ENCODE measurements around the gene MLX.

Gene MLX

DNA sequence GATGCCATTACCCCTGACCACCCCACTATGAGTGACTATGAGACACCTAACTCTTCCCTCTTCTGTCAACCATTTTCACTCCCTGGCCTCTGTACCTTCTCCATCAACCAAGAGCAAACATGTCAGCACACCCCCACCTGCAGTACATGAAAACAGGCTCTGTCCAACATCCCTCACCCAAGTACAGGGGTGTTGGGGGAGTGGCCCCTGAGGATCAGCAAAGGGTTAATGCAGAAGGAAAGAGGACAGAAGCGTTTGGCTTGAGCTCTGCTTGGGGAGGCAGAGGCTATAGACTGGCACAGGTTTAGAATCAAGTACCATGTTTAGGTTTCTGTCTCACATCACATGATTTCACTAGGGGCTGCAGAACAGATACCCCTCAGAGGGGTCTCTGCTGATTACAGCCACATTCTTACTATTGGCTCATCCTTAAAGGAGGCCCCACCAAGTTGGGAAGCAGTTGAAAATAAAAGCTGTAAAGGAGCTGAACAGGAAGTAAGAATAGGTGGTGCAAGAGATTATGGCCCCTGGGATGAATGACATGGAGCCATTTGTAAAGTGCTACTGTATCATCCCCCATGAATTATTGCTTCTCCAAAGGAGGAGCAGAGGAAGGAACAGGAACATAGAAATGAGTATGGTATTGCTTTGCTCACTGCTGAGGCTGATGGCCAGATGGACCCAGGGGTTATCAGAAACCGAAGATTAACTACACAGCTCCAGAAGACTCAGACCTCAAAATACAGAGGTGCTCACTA lies 13.1 kb downstream of the MLX start:
- peaks cover 33% of the 10 kb centered on the region for H3K36me3 ChIP-seq (ENCODE audit: control insufficient read depth, insufficient read depth, low read length)

DNA sequence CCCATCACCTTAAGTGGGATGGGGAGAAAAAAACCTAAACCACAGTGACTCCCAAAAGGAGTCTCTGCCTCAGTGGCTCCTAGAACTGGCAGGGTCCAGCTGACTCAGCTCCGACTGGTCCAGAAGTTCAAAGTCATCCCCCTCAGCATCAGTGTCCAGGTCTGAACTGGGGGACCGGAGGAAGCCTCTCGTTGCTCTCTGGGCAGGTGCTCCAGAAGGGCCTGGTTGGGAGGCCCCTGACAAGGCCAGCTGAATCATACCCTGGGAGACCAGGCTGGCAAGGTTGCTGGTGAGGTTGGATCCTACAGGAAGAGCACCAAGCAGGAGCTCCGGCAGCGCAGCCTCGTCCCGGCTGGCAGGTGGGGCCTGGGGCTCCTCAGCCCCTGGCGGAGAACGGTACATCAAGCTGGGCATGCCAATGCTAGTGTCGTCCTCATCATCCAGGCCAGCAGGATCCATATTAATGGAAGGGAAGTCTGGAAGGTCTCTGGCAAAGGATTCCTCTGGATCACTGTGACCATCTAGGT lies 14.9 kb downstream of the MLX start:
- Histone ChIP-seq H3K4me1 (ENCODE audit: control insufficient read depth, insufficient read depth, low read length) (peaks cover under 1% of the 10 kb centered on the region), H3K27ac (ENCODE audit: insufficient read depth, low read depth, low read length, poor library complexity, severe bottlenecking) (no peak overlapping the region), H3K36me3 (ENCODE audit: control insufficient read depth, insufficient read depth, low read length) (peaks cover 48% of the 10 kb centered on the region), H3K27me3 (ENCODE audit: control insufficient read depth, insufficient read depth, low read length, poor library complexity, severe bottlenecking) (no peaks in the 10 kb centered on the region), H3K4me3 (ENCODE audit: insufficient read depth, low read depth, low read length) (no peak overlapping the region), H3K9me3 (ENCODE audit: control insufficient read depth, low read length) (no peaks in the 10 kb centered on the region)
- 96% methylated on average over 10 of the region's 10 CpGs for WGBS, 2 experiments

More for the DNA sequence above, 13.1 kb downstream of the MLX start:
- H3K27me3 ChIP-seq (ENCODE audit: control insufficient read depth, insufficient read depth, low read length, poor library complexity, severe bottlenecking) = no peaks in the 10 kb centered on the region
- 74 to 92% methylated on average over 2 of the region's 2 CpGs for WGBS, 2 experiments
- no peaks in the 10 kb centered on the region for H3K9me3 ChIP-seq (ENCODE audit: control insufficient read depth, low read length)
- no peak overlapping the region for H3K4me3 ChIP-seq (ENCODE audit: insufficient read depth, low read depth, low read length)
- H3K4me1 ChIP-seq (ENCODE audit: control insufficient read depth, insufficient read depth, low read length) = peaks cover 10% of the 10 kb centered on the region
- no peak overlapping the region for H3K27ac ChIP-seq (ENCODE audit: insufficient read depth, low read depth, low read length, poor library complexity, severe bottlenecking)

DNA sequence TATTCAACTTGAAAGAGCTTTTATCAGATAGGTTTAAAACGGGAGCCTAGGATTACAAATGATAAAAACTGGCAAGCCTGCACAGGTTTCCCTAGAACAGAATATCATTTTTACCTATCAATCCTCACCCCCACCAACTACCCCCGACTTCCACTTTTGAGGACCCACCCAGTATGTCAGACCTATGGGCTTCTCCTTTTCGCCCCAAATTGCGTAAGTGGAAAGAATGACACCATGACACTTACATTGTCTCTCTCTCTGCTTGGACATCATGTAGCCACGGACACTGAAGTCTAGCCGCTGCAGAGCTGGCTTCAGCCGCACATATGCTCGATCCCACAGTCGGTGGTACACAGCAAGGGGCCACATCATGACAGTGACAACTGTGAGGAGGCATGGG lies 18.0 kb downstream of the MLX start:
- no peak overlapping the region for H3K4me3 ChIP-seq (ENCODE audit: insufficient read depth, low read depth, low read length)
- no peak overlapping the region for H3K27ac ChIP-seq (ENCODE audit: insufficient read depth, low read depth, low read length, poor library complexity, severe bottlenecking)
- H3K9me3 ChIP-seq (ENCODE audit: control insufficient read depth, low read length) = no peaks in the 10 kb centered on the region
- H3K4me1 ChIP-seq (ENCODE audit: control insufficient read depth, insufficient read depth, low read length) = no peaks in the 10 kb centered on the region
- no peaks in the 10 kb centered on the region for H3K27me3 ChIP-seq (ENCODE audit: control insufficient read depth, insufficient read depth, low read length, poor library complexity, severe bottlenecking)
- 96 to 97% methylated on average over 8 of the region's 9 CpGs for WGBS, 2 experiments
- H3K36me3 ChIP-seq (ENCODE audit: control insufficient read depth, insufficient read depth, low read length) = peaks cover 51% of the 10 kb centered on the region

GRCh38 chr17:42585353-42585752 lies 18.5 kb downstream of the MLX start:
- Histone ChIP-seq H3K27me3 (ENCODE audit: control insufficient read depth, insufficient read depth, low read length, poor library complexity, severe bottlenecking) (no peaks in the 10 kb centered on the region), H3K36me3 (ENCODE audit: control insufficient read depth, insufficient read depth, low read length) (peaks cover 51% of the 10 kb centered on the region), H3K9me3 (ENCODE audit: control insufficient read depth, low read length) (no peaks in the 10 kb centered on the region), H3K27ac (ENCODE audit: insufficient read depth, low read depth, low read length, poor library complexity, severe bottlenecking) (no peak overlapping the region), H3K4me1 (ENCODE audit: control insufficient read depth, insufficient read depth, low read length) (no peaks in the 10 kb centered on the region), H3K4me3 (ENCODE audit: insufficient read depth, low read depth, low read length) (no peak overlapping the region)
- WGBS, 2 experiments = 100% methylated on average over 1 of the region's 1 CpG

- H3K9me3 ChIP-seq (ENCODE audit: control insufficient read depth, low read length) = no peaks in the 10 kb centered on the region
- H3K27me3 ChIP-seq (ENCODE audit: control insufficient read depth, insufficient read depth, low read length, poor library complexity, severe bottlenecking) = no peaks in the 10 kb centered on the region
- peaks cover 46% of the 10 kb centered on the region for H3K36me3 ChIP-seq (ENCODE audit: control insufficient read depth, insufficient read depth, low read length)
- H3K27ac ChIP-seq (ENCODE audit: insufficient read depth, low read depth, low read length, poor library complexity, severe bottlenecking) = no peak overlapping the region
- H3K4me1 ChIP-seq (ENCODE audit: control insufficient read depth, insufficient read depth, low read length) = no peaks in the 10 kb centered on the region
- no peak overlapping the region for H3K4me3 ChIP-seq (ENCODE audit: insufficient read depth, low read depth, low read length)
- WGBS, 2 experiments = 93 to 95% methylated on average over 7 of the region's 7 CpGs
These were observed 19.8 kb downstream of the MLX start for GRCh38 chr17:42586514-42587230.

GRCh38 chr17:42590886-42591285 lies 24.0 kb downstream of the MLX start:
- 94 to 100% methylated on average over 2 of the region's 2 CpGs for WGBS, 2 experiments
- peaks cover 12% of the 10 kb centered on the region for H3K36me3 ChIP-seq (ENCODE audit: control insufficient read depth, insufficient read depth, low read length)
- H3K27ac ChIP-seq (ENCODE audit: insufficient read depth, low read depth, low read length, poor library complexity, severe bottlenecking) = no peak overlapping the region
- no peaks in the 10 kb centered on the region for H3K27me3 ChIP-seq (ENCODE audit: control insufficient read depth, insufficient read depth, low read length, poor library complexity, severe bottlenecking)
- H3K4me1 ChIP-seq (ENCODE audit: control insufficient read depth, insufficient read depth, low read length) = no peaks in the 10 kb centered on the region
- H3K4me3 ChIP-seq (ENCODE audit: insufficient read depth, low read depth, low read length) = no peak overlapping the region
- no peaks in the 10 kb centered on the region for H3K9me3 ChIP-seq (ENCODE audit: control insufficient read depth, low read length)

DNA sequence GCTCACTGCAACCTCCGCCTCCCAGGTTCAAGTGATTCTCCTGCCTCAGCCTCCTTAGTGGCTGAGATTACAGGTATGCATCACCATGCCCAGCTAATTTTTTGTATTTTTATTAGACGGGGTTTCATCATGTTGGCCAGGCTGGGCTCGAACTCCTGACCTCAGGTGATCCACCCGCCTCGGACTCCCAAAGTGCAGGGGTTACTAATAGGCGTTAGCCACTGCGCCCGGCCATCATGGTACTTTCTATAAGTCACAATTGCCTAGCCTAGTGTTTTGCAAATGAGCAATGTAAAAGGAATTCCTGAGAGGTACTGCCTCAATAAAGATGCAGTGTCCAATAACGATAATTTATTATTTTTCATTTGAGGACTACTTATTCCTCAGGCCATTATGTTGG lies 24.5 kb downstream of the MLX start:
- Histone ChIP-seq H3K9me3 (ENCODE audit: control insufficient read depth, low read length) (no peaks in the 10 kb centered on the region), H3K27ac (ENCODE audit: insufficient read depth, low read depth, low read length, poor library complexity, severe bottlenecking) (no peak overlapping the region), H3K27me3 (ENCODE audit: control insufficient read depth, insufficient read depth, low read length, poor library complexity, severe bottlenecking) (no peaks in the 10 kb centered on the region), H3K4me1 (ENCODE audit: control insufficient read depth, insufficient read depth, low read length) (no peaks in the 10 kb centered on the region), H3K4me3 (ENCODE audit: insufficient read depth, low read depth, low read length) (no peak overlapping the region), H3K36me3 (ENCODE audit: control insufficient read depth, insufficient read depth, low read length) (peaks cover 7% of the 10 kb centered on the region)
- WGBS, 2 experiments = 93 to 95% methylated on average over 9 of the region's 9 CpGs

- Histone ChIP-seq H3K27ac (ENCODE audit: insufficient read depth, low read depth, low read length, poor library complexity, severe bottlenecking) (no peak overlapping the region), H3K4me1 (ENCODE audit: control insufficient read depth, insufficient read depth, low read length) (no peaks in the 10 kb centered on the region), H3K9me3 (ENCODE audit: control insufficient read depth, low read length) (no peaks in the 10 kb centered on the region), H3K4me3 (ENCODE audit: insufficient read depth, low read depth, low read length) (no peak overlapping the region), H3K27me3 (ENCODE audit: control insufficient read depth, insufficient read depth, low read length, poor library complexity, severe bottlenecking) (no peaks in the 10 kb centered on the region), H3K36me3 (ENCODE audit: control insufficient read depth, insufficient read depth, low read length) (no peaks in the 10 kb centered on the region)
- 90 to 98% methylated on average over 2 of the region's 3 CpGs for WGBS, 2 experiments
These were observed 29.5 kb downstream of the MLX start for GRCh38 chr17:42596386-42596785.

DNA sequence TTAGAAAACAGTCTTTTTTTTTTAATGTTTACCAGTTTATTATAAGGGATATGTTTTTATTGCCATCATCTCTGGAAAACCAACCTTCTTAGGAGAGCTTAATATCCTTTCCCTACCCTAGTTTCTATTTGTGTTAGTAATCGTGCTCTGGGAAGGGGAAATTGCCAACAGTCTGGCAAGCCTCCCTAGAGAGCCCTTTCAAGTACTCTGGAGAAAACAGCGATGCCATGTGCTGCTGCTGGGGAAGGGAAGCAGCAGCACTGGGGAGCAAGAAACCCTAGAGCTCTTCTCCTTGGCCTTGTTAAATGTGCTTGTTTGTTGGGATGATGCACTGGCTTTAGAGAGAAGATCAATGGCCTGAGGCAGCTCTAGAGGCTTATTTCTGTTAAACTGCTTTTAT lies 32.0 kb downstream of the MLX start:
- Histone ChIP-seq H3K4me3 (ENCODE audit: insufficient read depth, low read depth, low read length) (no peak overlapping the region), H3K4me1 (ENCODE audit: control insufficient read depth, insufficient read depth, low read length) (no peaks in the 10 kb centered on the region), H3K9me3 (ENCODE audit: control insufficient read depth, low read length) (no peaks in the 10 kb centered on the region), H3K27me3 (ENCODE audit: control insufficient read depth, insufficient read depth, low read length, poor library complexity, severe bottlenecking) (no peaks in the 10 kb centered on the region), H3K36me3 (ENCODE audit: control insufficient read depth, insufficient read depth, low read length) (no peaks in the 10 kb centered on the region), H3K27ac (ENCODE audit: insufficient read depth, low read depth, low read length, poor library complexity, severe bottlenecking) (no peak overlapping the region)
- 96 to 97% methylated on average over 2 of the region's 2 CpGs for WGBS, 2 experiments

DNA sequence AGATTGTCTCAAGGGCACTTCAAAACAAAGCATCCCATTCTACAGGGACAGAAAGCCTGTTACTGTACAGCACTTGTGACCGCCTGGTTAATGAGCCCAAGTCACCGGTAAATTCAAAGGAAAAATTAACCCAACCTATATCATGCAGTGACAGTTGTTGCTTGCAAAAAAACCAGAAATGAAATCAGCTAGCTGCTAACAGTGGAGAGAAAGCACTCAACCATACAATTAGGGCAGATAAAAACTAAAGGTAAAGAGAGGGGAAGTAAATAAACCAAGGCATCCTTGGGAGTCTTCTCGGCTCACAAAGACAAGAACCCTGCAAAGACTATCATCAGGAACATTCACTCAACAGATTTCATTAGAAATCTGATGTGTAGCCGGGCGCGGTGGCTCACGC lies 36.4 kb downstream of the MLX start:
- no peaks in the 10 kb centered on the region for H3K9me3 ChIP-seq (ENCODE audit: control insufficient read depth, low read length)
- WGBS, 2 experiments = 90 to 96% methylated on average over 7 of the region's 7 CpGs
- H3K27me3 ChIP-seq (ENCODE audit: control insufficient read depth, insufficient read depth, low read length, poor library complexity, severe bottlenecking) = no peaks in the 10 kb centered on the region
- no peak overlapping the region for H3K4me3 ChIP-seq (ENCODE audit: insufficient read depth, low read depth, low read length)
- H3K36me3 ChIP-seq (ENCODE audit: control insufficient read depth, insufficient read depth, low read length) = no peaks in the 10 kb centered on the region
- H3K27ac ChIP-seq (ENCODE audit: insufficient read depth, low read depth, low read length, poor library complexity, severe bottlenecking) = no peak overlapping the region
- peaks cover 3% of the 10 kb centered on the region for H3K4me1 ChIP-seq (ENCODE audit: control insufficient read depth, insufficient read depth, low read length)

All from ectodermal cell (in vitro differentiated cells).